Brain microvascular endothelial cell (primary cell): ENCODE results near the gene LRMDA.

ENCODE experiments used
- DNase-seq: peaks from one replicate; pipeline ENCODE4 v3.0.0-alpha.2; 2020
- H3K27ac ChIP-seq: fragments of 250-450 bp; sonication (Bioruptor Pico); 2 replicates; pipeline ENCODE4 v1.5.1; 2020; ENCODE audit warnings: mild to moderate bottlenecking, moderate library complexity
- H3K27me3 ChIP-seq: fragments of 250-450 bp; sonication (Bioruptor Pico); replicated peaks from 2 replicates; pipeline ENCODE4 v1.5.1; 2020; ENCODE audit warnings: mild to moderate bottlenecking
- H3K36me3 ChIP-seq: fragments of 250-450 bp; sonication (Bioruptor Pico); replicated peaks from 2 replicates; pipeline ENCODE4 v1.5.1; 2020; ENCODE audit warnings: mild to moderate bottlenecking
- H3K4me3 ChIP-seq: 2 replicates; pipeline ENCODE4 v1.5.1; 2011; ENCODE audit warnings: low read depth, mild to moderate bottlenecking, control low read depth, low read length, moderate library complexity
- CTCF ChIP-seq: IDR thresholded peaks from 2 replicates; pipeline ENCODE4 v1.5.1; 2011; ENCODE audit warnings: low read depth, mild to moderate bottlenecking, moderate library complexity, low read length, control low read depth, inconsistent platforms; ENCODE audit errors: missing control alignments
- in situ Hi-C: cut with HindIII; loops from 2 replicates; pipeline ENCODE4 v1.10.0; 2017; ENCODE audit warnings: low sequenced_read_pairs, low pct_ligation_motif_present

Gene LRMDA

GRCh38 chr10:76398043-76398710 lies 966.8 kb downstream of the LRMDA start:
- no peak for TF ChIP-seq CTCF
- H3K27ac ChIP-seq: peak overlapping the region; percentile 79
- no peaks in the 10 kb centered on the region for H3K36me3 ChIP-seq
- DNase-seq: peak; percentile 43
- in situ Hi-C loops: no loop called here
- H3K27me3 ChIP-seq: no peaks in the 10 kb centered on the region
- no peak overlapping the region for H3K4me3 ChIP-seq

DNA sequence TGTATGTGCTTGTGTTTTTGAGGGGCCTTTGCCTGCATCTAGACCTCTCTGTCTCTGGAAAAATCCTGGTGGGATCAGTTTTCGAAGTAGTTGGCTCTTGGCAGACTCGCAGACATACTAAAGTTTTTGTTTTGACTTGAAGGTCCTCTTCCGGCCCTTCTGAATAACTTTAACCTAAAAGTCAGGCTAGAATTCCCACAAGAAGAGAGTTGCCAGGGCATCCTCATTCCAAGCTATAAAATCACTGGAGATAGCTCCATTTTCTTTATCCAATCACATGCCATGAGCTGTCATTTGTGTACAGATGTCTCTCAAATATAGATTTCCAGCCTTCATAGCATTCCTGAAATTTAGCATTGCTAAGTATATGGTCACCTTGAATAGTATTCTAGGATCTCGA lies 967.8 kb downstream of the LRMDA start:
- Histone ChIP-seq H3K4me3 (no peak overlapping the region), H3K27me3 (no peaks in the 10 kb centered on the region), H3K36me3 (no peaks in the 10 kb centered on the region), H3K27ac (peak overlapping the region; percentile 39)
- in situ Hi-C loops: no loop called here
- no peak for TF ChIP-seq CTCF
- DNase-seq: peak; percentile 43

GRCh38 chr10:76401006-76401405 lies 969.6 kb downstream of the LRMDA start:
- DNase-seq: no peak
- no peak overlapping the region for H3K27ac ChIP-seq
- H3K4me3 ChIP-seq: no peak overlapping the region

DNA sequence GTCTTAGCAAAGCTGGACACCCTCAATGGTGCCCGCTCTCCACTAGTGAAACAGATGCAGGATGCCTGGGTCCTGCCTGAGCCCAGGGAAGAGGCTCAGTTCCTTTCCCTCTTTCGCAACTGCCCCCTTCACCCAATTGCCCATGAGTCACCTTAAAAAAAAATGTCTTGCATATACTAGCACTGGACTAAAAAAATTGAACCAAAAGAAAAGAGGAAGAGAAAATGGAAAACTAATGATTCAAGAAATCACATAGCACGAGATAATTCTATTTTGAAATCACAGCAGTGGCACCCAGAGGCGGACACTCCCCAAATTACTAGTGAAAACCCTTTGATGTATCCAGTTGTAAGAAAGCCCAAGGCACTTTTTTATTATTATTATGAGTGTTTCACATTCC lies 972.5 kb downstream of the LRMDA start:
- H3K36me3 ChIP-seq: no peaks in the 10 kb centered on the region
- no peak for DNase-seq
- in situ Hi-C loops: no loop called here
- H3K4me3 ChIP-seq: no peak overlapping the region
- H3K27ac ChIP-seq: no peak overlapping the region
- no peak for TF ChIP-seq CTCF
- no peaks in the 10 kb centered on the region for H3K27me3 ChIP-seq

More at GRCh38 chr10:76401006-76401405, 969.6 kb downstream of the LRMDA start:
- no peak for TF ChIP-seq CTCF
- no peaks in the 10 kb centered on the region for H3K27me3 ChIP-seq
- H3K36me3 ChIP-seq: no peaks in the 10 kb centered on the region
- in situ Hi-C loops: no loop called here

GRCh38 chr10:76404531-76404930 lies 973.1 kb downstream of the LRMDA start:
- no peak overlapping the region for H3K4me3 ChIP-seq
- H3K27me3 ChIP-seq: no peaks in the 10 kb centered on the region
- no peak for DNase-seq
- H3K27ac ChIP-seq: no peak overlapping the region
- TF ChIP-seq CTCF: no peak
- no peaks in the 10 kb centered on the region for H3K36me3 ChIP-seq
- in situ Hi-C loops: no loop called here

DNA sequence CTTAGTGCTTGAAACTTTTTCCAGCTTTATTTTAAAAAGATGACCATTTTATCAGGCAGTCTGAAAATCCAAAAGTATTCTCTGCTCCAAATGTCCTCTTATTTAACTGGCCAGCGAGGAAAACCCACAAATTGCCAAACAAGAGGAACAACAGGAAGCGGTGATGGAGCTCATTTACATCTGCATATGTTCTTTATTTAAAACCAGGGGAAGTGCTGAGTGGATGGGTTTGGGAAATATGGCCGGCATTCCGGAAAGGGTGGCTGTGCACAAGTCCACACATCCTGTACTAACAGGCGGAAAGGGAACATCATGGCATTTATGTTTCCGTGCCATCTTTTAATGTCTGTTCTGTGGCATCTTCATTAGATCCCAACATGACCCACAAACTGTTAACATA lies 974.5 kb downstream of the LRMDA start:
- in situ Hi-C loops: no loop called here
- no peak for DNase-seq

More for the DNA sequence above, 974.5 kb downstream of the LRMDA start:
- Histone ChIP-seq H3K36me3 (no peaks in the 10 kb centered on the region), H3K4me3 (no peak overlapping the region), H3K27ac (no peak overlapping the region), H3K27me3 (no peaks in the 10 kb centered on the region)
- TF ChIP-seq CTCF: no peak
